Neural progenitor cell (in vitro differentiated cells): Measurements from ENCODE around the gene CHMP1A. TPM values are rescaled to one million over a fixed set of nuclear protein-coding genes. Genes with fewer than 3 reads are reported as not detected.

ENCODE experiments used
- DNase-seq: peaks from one replicate; pipeline ENCODE4 v3.0.0-alpha.2; 2016; ENCODE audit warnings: low spot score
- H2AFZ ChIP-seq: fragments of 200-600 bp; sonication (generic); replicated peaks from 2 replicates; pipeline ENCODE4 v1.6.1; 2016; ENCODE audit warnings: antibody characterized with exemption
- H3F3A ChIP-seq: fragments of 200-600 bp; sonication (generic); 2 replicates; pipeline ENCODE4 v1.6.1; 2016; ENCODE audit warnings: antibody characterized with exemption, low read depth
- H3K27ac ChIP-seq: fragments of 200-600 bp; sonication (generic); 2 replicates; pipeline ENCODE4 v1.5.1; 2016; ENCODE audit warnings: mild to moderate bottlenecking
- H3K27me3 ChIP-seq: fragments of 200-600 bp; sonication (generic); 2 replicates; pipeline ENCODE4 v1.6.1; 2016; ENCODE audit warnings: mild to moderate bottlenecking, moderate library complexity
- H3K36me3 ChIP-seq: fragments of 200-600 bp; sonication (generic); 2 replicates; pipeline ENCODE4 v1.5.1; 2016
- H3K4me1 ChIP-seq: fragments of 200-600 bp; sonication (generic); 2 replicates; pipeline ENCODE4 v1.6.1; 2016; ENCODE audit warnings: mixed run types
- H3K4me2 ChIP-seq: fragments of 200-600 bp; sonication (generic); 2 replicates; pipeline ENCODE4 v1.6.1; 2016
- H3K4me3 ChIP-seq: fragments of 200-600 bp; sonication (generic); 2 replicates; pipeline ENCODE4 v1.5.1; 2016
- H3K79me2 ChIP-seq: fragments of 200-600 bp; sonication (generic); 2 replicates; pipeline ENCODE4 v1.6.1; 2016; ENCODE audit warnings: low read depth
- H3K9ac ChIP-seq: fragments of 200-600 bp; sonication (generic); 2 replicates; pipeline ENCODE4 v1.6.1; 2016
- H3K9me3 ChIP-seq: fragments of 200-600 bp; sonication (generic); 2 replicates; pipeline ENCODE4 v1.5.1; 2016; ENCODE audit warnings: low read depth
- H4K20me1 ChIP-seq: fragments of 200-600 bp; sonication (generic); 2 replicates; pipeline ENCODE4 v1.6.1; 2016; ENCODE audit warnings: low read depth
- H3K27ac Mint-ChIP-seq: 3 replicates; pipeline ENCODE4 v1.8.0; 2021; ENCODE audit warnings: mixed read lengths
- H3K27me3 Mint-ChIP-seq: 2 replicates; pipeline ENCODE4 v1.8.0; 2022; ENCODE audit warnings: low read depth, mild to moderate bottlenecking, inconsistent platforms, moderate library complexity, mixed read lengths; ENCODE audit not compliant: insufficient read depth
- H3K36me3 Mint-ChIP-seq: 3 replicates; pipeline ENCODE4 v1.8.0; 2021; ENCODE audit warnings: mixed read lengths
- H3K4me1 Mint-ChIP-seq: 3 replicates; pipeline ENCODE4 v1.8.0; 2021; ENCODE audit warnings: mixed read lengths
- H3K4me3 Mint-ChIP-seq: 3 replicates; pipeline ENCODE4 v1.8.0; 2021; ENCODE audit warnings: mild to moderate bottlenecking, moderate library complexity, mixed read lengths
- H3K9me3 Mint-ChIP-seq: 3 replicates; pipeline ENCODE4 v1.8.0; 2020; ENCODE audit warnings: mixed read lengths
- CTCF ChIP-seq: fragments of 200-600 bp; sonication (generic); IDR thresholded peaks from 2 replicates; pipeline ENCODE4 v1.5.1; 2017; ENCODE audit warnings: antibody characterized with exemption, mild to moderate bottlenecking
- EZH2 ChIP-seq: fragments of 200-600 bp; sonication (generic); IDR thresholded peaks from 2 replicates; pipeline ENCODE4 v1.6.1; 2017; ENCODE audit warnings: antibody characterized with exemption, mild to moderate bottlenecking, moderate library complexity
- EZH2phosphoT487 ChIP-seq: fragments of 200-600 bp; sonication (generic); IDR thresholded peaks from 2 replicates; pipeline ENCODE4 v1.6.1; 2017; ENCODE audit warnings: antibody characterized with exemption
- total RNA-seq: library from RNA; depleted of rRNA; stranded (reverse); fragments of >200 nt; gene quantifications from 2 replicates; pipeline ENCODE4 v1.2.3, GENCODE V29; 2015; ENCODE audit warnings: low replicate concordance

The CHMP1A gene
- total RNA-seq, 1 donor from 2014 or later: 34.6 TPM

- H3K36me3 Mint-ChIP-seq: peaks cover 56% of the 10 kb centered on the region
- peaks cover 21% of the 10 kb centered on the region for H3K9me3 Mint-ChIP-seq
- Histone ChIP-seq H3F3A (no peaks in the 10 kb centered on the region), H3K9ac (no peak overlapping the region), H3K9me3 (peaks cover 1% of the 10 kb centered on the region), H3K79me2 (peaks cover 39% of the 10 kb centered on the region), H3K27ac (no peak overlapping the region), H4K20me1 (peaks cover 10% of the 10 kb centered on the region), H3K27me3 (no peaks in the 10 kb centered on the region), H3K4me3 (no peak overlapping the region), H2AFZ (no peak overlapping the region), H3K4me2 (no peak overlapping the region), H3K4me1 (peaks cover 10% of the 10 kb centered on the region), H3K36me3 (peaks cover 5% of the 10 kb centered on the region)
- H3K27me3 Mint-ChIP-seq: peaks cover 2% of the 10 kb centered on the region
- no peak for DNase-seq
- no peak overlapping the region for H3K27ac Mint-ChIP-seq
- TF ChIP-seq CTCF (no peak), EZH2phosphoT487 (no peak), EZH2 (no peak)
- H3K4me3 Mint-ChIP-seq: no peak overlapping the region
- H3K4me1 Mint-ChIP-seq: peaks cover 13% of the 10 kb centered on the region
Observed at GRCh38 chr16:89661215-89661614, 3.7 kb upstream of the CHMP1A start.

GRCh38 chr16:89660146-89660545 is 2.6 kb upstream of the CHMP1A start:
- peaks cover 13% of the 10 kb centered on the region for H3K9me3 Mint-ChIP-seq
- TF ChIP-seq EZH2phosphoT487 (no peak), CTCF (no peak), EZH2 (no peak)

GRCh38 chr16:89658221-89658879 is 842 bp upstream of the CHMP1A start:
- TF ChIP-seq EZH2phosphoT487 (no peak), EZH2 (no peak), CTCF (no peak)
- Mint-ChIP-seq H3K36me3 (peaks cover 33% of the 10 kb centered on the region), H3K9me3 (peaks cover under 1% of the 10 kb centered on the region), H3K4me3 (peak overlapping the region; percentile 92), H3K27ac (no peak overlapping the region), H3K4me1 (peaks cover 14% of the 10 kb centered on the region), H3K27me3 (peaks cover 2% of the 10 kb centered on the region)
- Histone ChIP-seq H3K27me3 (no peaks in the 10 kb centered on the region), H3K4me1 (peaks cover 10% of the 10 kb centered on the region), H3F3A (no peaks in the 10 kb centered on the region), H4K20me1 (peaks cover 28% of the 10 kb centered on the region), H3K9ac (peak overlapping the region; percentile 34), H3K4me3 (peak overlapping the region; percentile 70), H2AFZ (peak overlapping the region; percentile 92), H3K36me3 (peaks cover 5% of the 10 kb centered on the region), H3K4me2 (peak overlapping the region; percentile 85), H3K9me3 (no peaks in the 10 kb centered on the region), H3K79me2 (peaks cover 54% of the 10 kb centered on the region), H3K27ac (no peak overlapping the region)
- peak; percentile 53 for DNase-seq

More at GRCh38 chr16:89660146-89660545, 2.6 kb upstream of the CHMP1A start:
- Mint-ChIP-seq H3K27ac (no peak overlapping the region), H3K4me1 (peaks cover 14% of the 10 kb centered on the region), H3K27me3 (peaks cover 2% of the 10 kb centered on the region), H3K36me3 (peaks cover 47% of the 10 kb centered on the region), H3K4me3 (peak overlapping the region; percentile 48)
- Histone ChIP-seq H2AFZ (no peak overlapping the region), H3F3A (no peaks in the 10 kb centered on the region), H3K9me3 (no peaks in the 10 kb centered on the region), H3K4me3 (no peak overlapping the region), H3K27ac (no peak overlapping the region), H3K27me3 (no peaks in the 10 kb centered on the region), H3K9ac (no peak overlapping the region), H3K4me1 (peaks cover 10% of the 10 kb centered on the region), H3K4me2 (no peak overlapping the region), H4K20me1 (peaks cover 19% of the 10 kb centered on the region), H3K79me2 (peaks cover 50% of the 10 kb centered on the region), H3K36me3 (peaks cover 5% of the 10 kb centered on the region)
- no peak for DNase-seq
